HT-29 (cell line): Measurements from ENCODE around the gene SCAF1. TPM values are rescaled to one million over a fixed set of nuclear protein-coding genes. Genes with fewer than 3 reads are reported as not detected.

Experiments used
- DNase-seq: peaks from one replicate; pipeline ENCODE4 v3.0.0-alpha.2; 2015; ENCODE audit warnings: low spot score
- total RNA-seq: library from RNA; depleted of rRNA; stranded (reverse); fragments of >200 nt; shearing (Covaris generic); gene quantifications from 2 replicates; pipeline ENCODE4 v1.2.3, GENCODE V29; 2014; rRNA removed

The SCAF1 gene
- total RNA-seq, result 58.6 and 67.6 TPM in 2 replicates

GRCh38 chr19:49641688-49642491 lies at the start of gene SCAF1:
Gene SCAF1 (plus strand): TSS chr19:49642209. CDS start chr19:49645027, 2,818 bp downstream.
- peak; percentile 100 for DNase-seq

- DNase-seq, result peak; percentile 75
These were observed 49.4 kb upstream of the SCAF1 start for GRCh38 chr19:49592486-49593232.

GRCh38 chr19:49593233-49594113 lies 48.5 kb upstream of the SCAF1 start:
- DNase-seq, result peak; percentile 98

- DNase-seq, result no peak
These were observed 47.6 kb upstream of the SCAF1 start for GRCh38 chr19:49594157-49594992.

- no peak for DNase-seq
These were observed 46.8 kb upstream of the SCAF1 start for GRCh38 chr19:49594993-49595818.

- no peak for DNase-seq
These were observed 46.1 kb upstream of the SCAF1 start for GRCh38 chr19:49595819-49596404.

GRCh38 chr19:49596407-49596806 lies 45.6 kb upstream of the SCAF1 start:
- no peak for DNase-seq

GRCh38 chr19:49596954-49597702 lies 44.9 kb upstream of the SCAF1 start:
- DNase-seq, result no peak

- no peak for DNase-seq
These were observed 44.4 kb upstream of the SCAF1 start for GRCh38 chr19:49597703-49597974.

GRCh38 chr19:49599378-49600295 lies 42.4 kb upstream of the SCAF1 start:
- DNase-seq, result no peak

GRCh38 chr19:49601482-49602038 lies 40.4 kb upstream of the SCAF1 start:
- no peak for DNase-seq

GRCh38 chr19:49602806-49603205 lies 39.2 kb upstream of the SCAF1 start:
- DNase-seq, result no peak

- DNase-seq, result no peak
These were observed 36.4 kb upstream of the SCAF1 start for GRCh38 chr19:49605605-49606004.

- no peak for DNase-seq
These were observed 32.4 kb upstream of the SCAF1 start for GRCh38 chr19:49609499-49610092.

GRCh38 chr19:49613374-49613773 lies 28.6 kb upstream of the SCAF1 start:
- peak; percentile 41 for DNase-seq

- DNase-seq, result peak; percentile 50
These were observed 27.7 kb upstream of the SCAF1 start for GRCh38 chr19:49614096-49614833.

GRCh38 chr19:49615861-49616260 lies 26.1 kb upstream of the SCAF1 start:
- DNase-seq, result no peak
